ENCODE results near the gene CD8A.

Gene CD8A

DNA sequence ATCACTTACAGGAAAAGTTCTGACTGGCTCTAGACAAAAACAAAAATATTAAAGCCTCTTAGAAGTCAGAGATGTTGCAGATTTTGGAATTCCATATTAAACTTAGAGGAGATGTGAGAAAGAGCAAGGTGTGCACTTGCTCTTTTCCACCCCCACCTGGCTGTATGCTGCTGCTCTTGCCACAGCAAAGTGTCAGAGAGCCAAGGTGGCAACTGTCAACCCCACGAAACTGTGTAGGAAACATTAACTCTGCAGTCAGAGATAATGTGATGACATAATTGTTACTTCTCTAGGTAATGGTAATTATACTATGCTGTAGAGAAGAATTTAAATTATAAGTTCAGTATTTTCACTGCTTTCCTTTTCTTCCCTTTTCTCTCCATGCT, 25.4 kb downstream of the CD8A start:
- no peak overlapping the region for H3K4me3 ChIP-seq (ENCODE audit: low read depth, low read length)
- TF ChIP-seq, protein P1, sequence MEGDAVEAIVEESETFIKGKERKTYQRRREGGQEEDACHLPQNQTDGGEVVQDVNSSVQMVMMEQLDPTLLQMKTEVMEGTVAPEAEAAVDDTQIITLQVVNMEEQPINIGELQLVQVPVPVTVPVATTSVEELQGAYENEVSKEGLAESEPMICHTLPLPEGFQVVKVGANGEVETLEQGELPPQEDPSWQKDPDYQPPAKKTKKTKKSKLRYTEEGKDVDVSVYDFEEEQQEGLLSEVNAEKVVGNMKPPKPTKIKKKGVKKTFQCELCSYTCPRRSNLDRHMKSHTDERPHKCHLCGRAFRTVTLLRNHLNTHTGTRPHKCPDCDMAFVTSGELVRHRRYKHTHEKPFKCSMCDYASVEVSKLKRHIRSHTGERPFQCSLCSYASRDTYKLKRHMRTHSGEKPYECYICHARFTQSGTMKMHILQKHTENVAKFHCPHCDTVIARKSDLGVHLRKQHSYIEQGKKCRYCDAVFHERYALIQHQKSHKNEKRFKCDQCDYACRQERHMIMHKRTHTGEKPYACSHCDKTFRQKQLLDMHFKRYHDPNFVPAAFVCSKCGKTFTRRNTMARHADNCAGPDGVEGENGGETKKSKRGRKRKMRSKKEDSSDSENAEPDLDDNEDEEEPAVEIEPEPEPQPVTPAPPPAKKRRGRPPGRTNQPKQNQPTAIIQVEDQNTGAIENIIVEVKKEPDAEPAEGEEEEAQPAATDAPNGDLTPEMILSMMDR (IDR thresholded peaks at IDR 0.05; ENCODE audit: control insufficient read depth, extremely low read depth, insufficient read depth), result no peak
- DNase-seq (ENCODE audit: low read depth), result no peak

DNA sequence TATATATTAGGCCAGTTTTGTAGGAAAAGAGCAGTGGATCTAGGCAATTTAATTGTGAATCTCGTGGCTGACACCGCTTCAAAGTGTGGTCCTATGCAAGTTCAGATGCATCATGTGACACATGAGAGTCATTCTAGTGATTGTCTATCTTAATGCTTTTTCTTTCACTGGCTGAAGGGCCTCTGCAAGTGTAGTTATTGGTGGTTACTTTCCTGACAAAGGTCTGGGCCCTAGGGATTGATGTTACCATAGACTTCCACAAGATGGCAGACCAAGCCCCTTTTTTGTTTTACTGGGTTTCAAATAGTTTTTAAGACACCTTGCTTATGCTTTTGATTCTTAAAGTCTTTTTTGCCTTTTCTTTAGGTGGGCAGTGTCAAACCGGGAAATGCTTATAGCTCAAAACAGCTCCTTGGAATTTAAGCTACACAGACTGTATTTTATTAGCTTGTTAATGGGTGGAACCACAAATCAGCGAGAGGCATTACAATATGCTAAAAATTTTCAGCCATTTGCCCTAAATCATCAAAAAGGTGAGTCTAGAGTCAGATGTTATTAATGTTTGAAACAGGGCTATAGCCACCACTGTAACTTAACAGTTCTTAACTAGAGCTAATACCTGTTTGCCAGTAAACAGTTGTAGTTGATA, 25.9 kb downstream of the CD8A start:
- TF ChIP-seq, protein P1 (IDR thresholded peaks at IDR 0.05; ENCODE audit: control insufficient read depth, extremely low read depth, insufficient read depth), result peak; percentile 53
- H3K4me3 ChIP-seq (ENCODE audit: low read depth, low read length), result no peak overlapping the region
- DNase-seq (ENCODE audit: low read depth), result no peak

DNA sequence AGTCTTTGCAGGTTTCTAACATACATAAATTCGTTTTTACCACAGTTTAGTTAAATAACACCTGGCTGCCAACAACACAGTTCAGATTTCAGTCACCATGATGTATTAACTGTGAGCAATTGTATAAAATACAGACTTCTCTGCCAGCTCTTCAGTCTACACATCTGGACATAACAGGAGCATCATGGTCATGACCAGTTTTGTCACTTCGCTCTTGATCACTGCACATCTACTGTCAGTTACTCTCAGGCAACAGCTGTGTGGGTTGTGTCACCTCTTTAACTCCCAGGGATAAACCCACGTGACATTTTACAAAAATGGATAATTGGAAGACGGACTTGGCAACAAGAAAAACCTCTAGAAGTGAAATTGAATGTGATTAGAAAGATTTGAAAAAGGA, 30.3 kb downstream of the CD8A start:
- H3K4me3 ChIP-seq (ENCODE audit: low read depth, low read length), result no peak overlapping the region
- no peak for DNase-seq (ENCODE audit: low read depth)
- TF ChIP-seq, protein P1 (IDR thresholded peaks at IDR 0.05; ENCODE audit: control insufficient read depth, extremely low read depth, insufficient read depth), result no peak

DNA sequence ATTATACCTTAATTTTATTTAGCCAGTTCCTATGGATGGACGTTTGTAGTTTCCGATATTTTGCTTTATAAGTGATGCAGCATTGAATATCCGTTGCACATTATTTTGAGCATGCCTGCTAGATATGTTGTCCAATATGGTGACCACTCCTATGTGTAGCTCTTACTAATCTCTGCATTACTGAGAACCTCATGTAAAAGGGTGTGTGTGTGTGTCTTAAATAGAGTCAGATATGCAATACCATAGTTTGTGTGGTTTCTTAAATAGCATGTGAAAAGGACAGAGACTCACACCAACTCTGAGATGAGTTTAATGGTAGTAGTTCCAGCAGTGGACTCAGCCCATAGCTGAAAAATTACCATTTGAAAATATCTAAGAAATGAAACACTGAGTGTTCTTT, 32.3 kb downstream of the CD8A start:
- H3K4me3 ChIP-seq (ENCODE audit: low read depth, low read length), result no peak overlapping the region
- DNase-seq (ENCODE audit: low read depth), result no peak
- TF ChIP-seq, protein P1 (IDR thresholded peaks at IDR 0.05; ENCODE audit: control insufficient read depth, extremely low read depth, insufficient read depth), result no peak

DNA sequence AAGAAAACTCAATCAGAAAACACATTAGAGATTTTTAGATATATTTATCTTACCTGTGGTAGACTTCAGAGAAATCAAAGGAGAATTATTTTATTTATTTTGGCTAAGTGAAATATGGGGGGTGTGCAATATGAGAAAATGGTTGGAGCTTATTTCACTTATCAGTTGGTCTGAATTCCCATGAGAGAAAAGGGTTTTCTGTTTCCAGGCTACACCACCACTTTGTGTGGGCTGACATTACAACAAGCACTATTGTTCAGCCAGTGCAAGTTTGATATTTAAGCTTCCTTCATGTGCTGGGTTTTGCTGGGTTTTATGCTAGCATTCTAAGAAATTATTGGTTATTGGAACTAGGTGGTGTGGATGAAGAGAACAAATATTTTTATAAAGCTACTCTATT, 37.1 kb downstream of the CD8A start:
- no peak overlapping the region for H3K4me3 ChIP-seq (ENCODE audit: low read depth, low read length)
- no peak for DNase-seq (ENCODE audit: low read depth)
- TF ChIP-seq, protein P1 (IDR thresholded peaks at IDR 0.05; ENCODE audit: control insufficient read depth, extremely low read depth, insufficient read depth), result no peak

DNA sequence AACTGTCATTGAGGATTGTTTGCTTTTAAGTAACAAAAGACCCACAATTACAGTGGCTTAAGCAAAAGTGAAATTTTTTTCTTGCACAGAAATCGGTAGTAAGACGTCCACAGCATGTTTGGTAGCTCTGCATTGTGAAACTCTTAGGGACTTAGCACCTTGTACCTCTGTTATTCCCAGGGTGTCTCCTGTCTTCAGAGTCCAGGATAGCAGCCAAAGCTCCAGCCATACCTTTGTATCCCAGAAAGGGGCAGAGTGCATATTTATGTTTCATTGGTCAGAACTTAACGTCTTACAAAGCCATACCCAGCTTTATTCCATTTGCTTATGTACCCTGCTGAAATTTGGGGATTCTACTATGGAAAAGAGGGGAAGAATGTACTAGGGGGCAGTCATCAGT, 37.8 kb downstream of the CD8A start:
- DNase-seq (ENCODE audit: low read depth), result no peak
- TF ChIP-seq, protein P1 (IDR thresholded peaks at IDR 0.05; ENCODE audit: control insufficient read depth, extremely low read depth, insufficient read depth), result no peak
- no peak overlapping the region for H3K4me3 ChIP-seq (ENCODE audit: low read depth, low read length)

DNA sequence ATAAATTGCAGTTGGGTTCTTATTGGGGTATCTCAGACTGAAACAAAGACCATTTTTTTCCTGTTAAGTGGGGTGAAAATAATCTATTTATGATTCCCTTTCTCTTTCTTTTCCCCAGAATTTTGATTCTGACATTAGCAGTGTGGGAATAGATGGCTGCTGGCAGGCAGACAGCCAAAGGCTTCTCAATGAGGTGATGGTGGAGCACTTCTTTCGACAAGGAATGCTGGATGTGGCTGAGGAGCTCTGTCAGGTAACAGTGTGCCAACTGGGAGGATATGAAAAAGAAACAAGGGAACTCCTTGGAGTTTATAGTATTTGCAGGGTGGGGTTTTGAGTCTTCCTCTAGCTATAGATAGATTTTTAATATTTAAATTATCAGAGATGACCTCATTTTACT, 38.9 kb downstream of the CD8A start:
- TF ChIP-seq, protein P1 (IDR thresholded peaks at IDR 0.05; ENCODE audit: control insufficient read depth, extremely low read depth, insufficient read depth), result no peak
- H3K4me3 ChIP-seq (ENCODE audit: low read depth, low read length), result no peak overlapping the region
- no peak for DNase-seq (ENCODE audit: low read depth)
